Measurements from ENCODE around the gene COL27A1. TPM values are rescaled to one million over a fixed set of nuclear protein-coding genes. Genes with fewer than 3 reads are reported as not detected.
"Not testable (repeated sequence)": the region's sequence is repeated elsewhere in the genome, so short reads cannot be mapped to it uniquely, and the experiment has no call there.

COL27A1 gene
- total and polyA plus RNA-seq, 8 donors, result 9.7 to 109 (median 19.6) TPM

DNA sequence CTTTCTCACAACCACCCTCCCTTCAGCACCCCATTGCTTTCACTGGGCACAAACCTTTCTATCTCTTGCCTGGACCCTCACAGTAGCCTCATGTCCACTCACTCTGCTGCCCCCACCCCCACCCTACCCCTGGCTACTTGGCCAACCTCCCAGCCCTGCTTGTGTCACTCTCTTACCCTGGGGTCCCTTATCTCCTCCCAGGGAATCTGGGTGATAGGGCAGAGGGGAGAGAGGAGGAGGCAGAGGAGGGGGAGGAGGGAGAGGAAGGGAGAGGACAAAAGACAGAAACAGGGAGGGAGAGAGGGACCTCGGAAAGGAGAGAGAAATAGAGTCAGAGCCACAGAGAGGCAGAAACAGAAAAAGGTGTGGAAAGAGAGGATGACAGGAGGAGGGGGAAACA lies 31.2 kb upstream of the COL27A1 start:
- no peak overlapping the region for H3K4me3 ChIP-seq
- WGBS, 2 donors, result 40 to 54% methylated on average over 1 of the region's 1 CpG
- intact Hi-C loops (cut with DNase I), result no loop called here
- ATAC-seq (no peak), FAIRE-seq (no peak), DNase-seq (no peak)
- no peaks in the 10 kb centered on the region for H3K27me3 ChIP-seq
- peaks cover 0 to 3% (median 0%) of the 10 kb centered on the region in 3 donors for H3K4me1 ChIP-seq
- no peak overlapping the region for H3K27ac ChIP-seq
- TF ChIP-seq, protein P1, sequence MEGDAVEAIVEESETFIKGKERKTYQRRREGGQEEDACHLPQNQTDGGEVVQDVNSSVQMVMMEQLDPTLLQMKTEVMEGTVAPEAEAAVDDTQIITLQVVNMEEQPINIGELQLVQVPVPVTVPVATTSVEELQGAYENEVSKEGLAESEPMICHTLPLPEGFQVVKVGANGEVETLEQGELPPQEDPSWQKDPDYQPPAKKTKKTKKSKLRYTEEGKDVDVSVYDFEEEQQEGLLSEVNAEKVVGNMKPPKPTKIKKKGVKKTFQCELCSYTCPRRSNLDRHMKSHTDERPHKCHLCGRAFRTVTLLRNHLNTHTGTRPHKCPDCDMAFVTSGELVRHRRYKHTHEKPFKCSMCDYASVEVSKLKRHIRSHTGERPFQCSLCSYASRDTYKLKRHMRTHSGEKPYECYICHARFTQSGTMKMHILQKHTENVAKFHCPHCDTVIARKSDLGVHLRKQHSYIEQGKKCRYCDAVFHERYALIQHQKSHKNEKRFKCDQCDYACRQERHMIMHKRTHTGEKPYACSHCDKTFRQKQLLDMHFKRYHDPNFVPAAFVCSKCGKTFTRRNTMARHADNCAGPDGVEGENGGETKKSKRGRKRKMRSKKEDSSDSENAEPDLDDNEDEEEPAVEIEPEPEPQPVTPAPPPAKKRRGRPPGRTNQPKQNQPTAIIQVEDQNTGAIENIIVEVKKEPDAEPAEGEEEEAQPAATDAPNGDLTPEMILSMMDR (IDR thresholded peaks at IDR 0.05), result no peak
- no peaks in the 10 kb centered on the region for H3K36me3 ChIP-seq
- H3K9me3 ChIP-seq, result no peaks in the 10 kb centered on the region

DNA sequence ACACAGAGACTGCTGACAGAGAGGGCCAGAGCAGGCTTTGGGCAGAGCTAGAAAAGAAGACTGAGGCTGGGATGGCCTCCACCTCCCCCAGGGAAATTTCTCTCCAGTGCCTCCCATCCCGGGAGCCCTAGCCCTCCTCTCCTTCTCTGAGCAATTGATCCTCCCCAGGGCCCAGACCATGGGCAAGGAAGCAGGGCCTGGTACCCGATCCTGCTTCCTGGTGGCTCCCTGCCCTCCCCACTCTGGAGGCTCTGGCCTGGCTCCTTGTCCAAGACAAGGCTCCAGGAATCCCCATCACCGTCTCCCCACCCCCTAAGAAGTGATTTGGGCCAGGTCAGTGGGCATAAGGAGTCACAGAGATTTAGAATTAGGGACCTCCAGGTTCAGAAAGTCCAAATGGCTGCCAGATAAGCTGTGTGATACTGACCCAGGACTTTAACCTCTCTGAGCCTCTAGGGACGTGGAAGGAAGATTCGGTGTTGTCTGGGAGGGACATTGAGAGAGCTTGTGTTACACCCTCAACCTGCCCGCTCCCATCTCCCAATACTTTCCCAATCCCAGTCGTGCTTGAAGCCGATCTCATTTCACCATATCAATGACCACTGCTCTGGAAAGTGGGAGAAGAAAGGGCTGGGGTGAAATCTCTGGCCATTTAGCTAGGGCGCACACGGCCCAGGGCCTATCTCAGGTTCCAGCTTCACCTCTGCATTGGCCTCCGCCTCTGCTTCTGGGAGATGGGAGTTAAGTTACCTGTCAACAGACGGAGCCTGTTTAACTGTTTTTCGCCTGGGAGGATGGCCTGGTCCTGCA lies 30.5 kb upstream of the COL27A1 start:
- no peaks in the 10 kb centered on the region for H3K27me3 ChIP-seq
- 89 to 92% methylated on average over 13 of the region's 13 CpGs for WGBS, 2 donors
- no peak for DNase-seq
- ATAC-seq, result no peak
- H3K9me3 ChIP-seq, result no peaks in the 10 kb centered on the region
- intact Hi-C loops (cut with DNase I), result no loop called here
- no peaks in the 10 kb centered on the region for H3K4me1 ChIP-seq
- H3K27ac ChIP-seq, result no peak overlapping the region
- FAIRE-seq, result no peak
- H3K36me3 ChIP-seq, result no peaks in the 10 kb centered on the region
- H3K4me3 ChIP-seq, result no peak overlapping the region
- TF ChIP-seq, protein P1 (IDR thresholded peaks at IDR 0.05), result no peak

DNA sequence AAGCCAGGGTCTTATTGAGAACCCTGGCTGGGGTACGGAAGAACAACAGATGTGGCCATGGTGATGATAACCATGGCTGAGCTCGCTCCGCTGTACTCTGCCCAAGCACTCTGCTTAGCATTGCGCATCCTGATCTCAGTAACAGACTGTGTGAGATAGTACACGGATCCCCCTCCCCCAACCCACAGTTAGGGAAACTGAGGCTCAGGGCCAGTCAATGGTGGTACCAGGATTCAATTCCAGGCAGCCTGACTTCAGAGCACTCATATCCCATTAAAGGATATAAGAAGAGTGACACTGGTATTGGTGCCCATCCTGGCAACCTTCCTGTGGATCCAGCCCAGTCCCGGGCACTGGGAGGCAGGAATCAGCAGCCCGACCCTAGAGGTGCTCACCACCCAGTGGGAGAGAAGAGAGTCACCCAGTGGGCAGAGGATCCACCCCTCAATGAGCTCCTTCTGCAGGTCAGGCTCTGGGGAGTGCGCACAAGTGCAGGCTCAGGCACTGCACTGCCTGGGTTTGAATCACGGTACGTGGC lies 29.8 kb upstream of the COL27A1 start:
- Histone ChIP-seq H3K9me3 (no peaks in the 10 kb centered on the region), H3K36me3 (no peaks in the 10 kb centered on the region), H3K27me3 (no peaks in the 10 kb centered on the region), H3K4me1 (no peaks in the 10 kb centered on the region), H3K4me3 (no peak overlapping the region), H3K27ac (no peak overlapping the region)
- no peak for DNase-seq
- FAIRE-seq, result no peak
- ATAC-seq, result no peak
- TF ChIP-seq, protein P1 (IDR thresholded peaks at IDR 0.05), result no peak
- WGBS, 2 donors, result 88 to 94% methylated on average over 10 of the region's 10 CpGs
- intact Hi-C loops (cut with DNase I), result no loop called here

DNA sequence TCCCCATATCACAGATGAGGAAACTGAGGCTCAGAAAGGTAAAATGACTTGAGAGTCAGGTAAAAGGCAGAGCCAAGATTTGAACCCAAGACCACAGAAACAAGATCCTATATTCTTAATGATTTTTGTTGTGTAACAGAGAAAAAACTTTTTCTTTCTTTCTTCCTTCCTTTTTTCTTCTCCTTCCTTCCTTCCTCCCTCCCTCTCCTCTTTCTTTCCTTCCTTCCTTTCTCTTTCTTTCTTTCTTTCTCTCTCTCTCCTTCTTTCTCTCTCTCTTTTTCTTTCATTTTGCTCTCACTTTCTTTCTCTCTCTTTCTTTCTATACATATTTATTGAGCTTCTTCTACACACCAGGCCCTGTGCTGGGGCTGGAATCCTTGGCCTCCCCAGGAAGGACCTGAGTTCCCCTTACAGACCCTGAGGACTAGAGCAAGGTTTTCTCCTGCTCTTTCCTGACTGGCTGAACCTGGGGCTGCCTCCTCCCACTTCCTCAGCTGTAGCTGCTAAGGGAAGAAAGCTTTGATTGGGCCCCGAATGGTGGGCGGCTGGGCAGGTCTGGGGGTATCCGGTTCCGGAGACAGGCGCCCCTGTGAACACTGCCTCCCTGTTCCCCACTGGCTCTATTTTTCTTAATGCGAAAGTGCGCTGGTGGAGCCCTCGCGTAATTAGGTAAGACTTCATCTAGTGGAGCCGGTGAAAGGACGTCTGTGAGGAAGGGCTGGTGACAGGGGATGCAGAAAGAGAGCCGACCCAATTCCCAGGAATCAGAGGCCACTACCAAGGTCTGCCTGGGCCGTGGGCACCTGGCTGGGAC lies 28.9 kb upstream of the COL27A1 start:
- 83 to 87% methylated on average over 13 of the region's 13 CpGs for WGBS, 2 donors
- Histone ChIP-seq H3K36me3 (no peaks in the 10 kb centered on the region), H3K27me3 (no peaks in the 10 kb centered on the region), H3K4me3 (no peak overlapping the region), H3K9me3 (no peaks in the 10 kb centered on the region), H3K27ac (no peak overlapping the region), H3K4me1 (no peaks in the 10 kb centered on the region)
- ATAC-seq, result no peak
- no peak for FAIRE-seq
- intact Hi-C loops (cut with DNase I), result no loop called here
- no peak for DNase-seq
- TF ChIP-seq, protein P1 (IDR thresholded peaks at IDR 0.05), result no peak

DNA sequence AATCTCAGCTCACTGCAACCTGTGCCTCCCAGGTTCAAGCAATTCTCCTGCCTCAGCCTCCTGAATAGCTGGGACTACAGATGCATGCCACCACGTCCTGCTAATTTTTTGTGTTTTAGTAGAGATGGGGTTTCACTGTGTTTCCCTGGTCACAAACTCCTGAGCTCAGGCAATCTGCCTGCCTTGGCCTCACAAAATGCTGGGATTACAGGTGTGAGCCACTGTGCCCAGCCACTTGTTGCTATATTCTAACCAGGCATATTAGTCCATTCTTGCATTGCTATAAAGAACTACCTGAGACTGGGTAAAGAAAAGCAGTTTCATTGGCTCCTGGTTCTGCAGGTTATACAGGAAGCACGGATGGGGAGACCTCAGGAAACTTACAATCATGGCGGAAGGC lies 26.6 kb upstream of the COL27A1 start:
- H3K36me3 ChIP-seq; H3K27me3 ChIP-seq; H3K4me1 ChIP-seq; intact Hi-C loops (cut with DNase I); FAIRE-seq; H3K4me3 ChIP-seq; DNase-seq; H3K9me3 ChIP-seq; H3K27ac ChIP-seq; ATAC-seq: not testable (repeated sequence)
- WGBS, 2 donors, result 83 to 88% methylated on average over 3 of the region's 3 CpGs
